ENCODE measurements around the gene PHACTR1. TPM values are rescaled to one million over a fixed set of nuclear protein-coding genes. Genes with fewer than 3 reads are reported as not detected.

Gene PHACTR1
- total RNA-seq, 2 experiments from 2014 or later, result 0.11 TPM; not detected in 1

GRCh38 chr6:13068586-13069210, 352.1 kb downstream of the PHACTR1 start:
- ChIA-PET POLR2A (no interaction called here), CTCF (interaction anchor here (1.0 to 1.1 kb wide), 2 partner anchors 11 to 431 kb away, joined by 4 read pairs; no protein-coding TSS in a partner anchor)
- Mint-ChIP-seq H3K4me3 (no peak overlapping the region), H3K27me3 (peaks cover 6% of the 10 kb centered on the region), H3K36me3 (ENCODE audit: low read depth) (no peaks in the 10 kb centered on the region), H3K4me1 (ENCODE audit: low read depth) (no peaks in the 10 kb centered on the region), H3K27ac (no peak overlapping the region), H3K9me3 (no peaks in the 10 kb centered on the region)
- TF ChIP-seq, protein P1, sequence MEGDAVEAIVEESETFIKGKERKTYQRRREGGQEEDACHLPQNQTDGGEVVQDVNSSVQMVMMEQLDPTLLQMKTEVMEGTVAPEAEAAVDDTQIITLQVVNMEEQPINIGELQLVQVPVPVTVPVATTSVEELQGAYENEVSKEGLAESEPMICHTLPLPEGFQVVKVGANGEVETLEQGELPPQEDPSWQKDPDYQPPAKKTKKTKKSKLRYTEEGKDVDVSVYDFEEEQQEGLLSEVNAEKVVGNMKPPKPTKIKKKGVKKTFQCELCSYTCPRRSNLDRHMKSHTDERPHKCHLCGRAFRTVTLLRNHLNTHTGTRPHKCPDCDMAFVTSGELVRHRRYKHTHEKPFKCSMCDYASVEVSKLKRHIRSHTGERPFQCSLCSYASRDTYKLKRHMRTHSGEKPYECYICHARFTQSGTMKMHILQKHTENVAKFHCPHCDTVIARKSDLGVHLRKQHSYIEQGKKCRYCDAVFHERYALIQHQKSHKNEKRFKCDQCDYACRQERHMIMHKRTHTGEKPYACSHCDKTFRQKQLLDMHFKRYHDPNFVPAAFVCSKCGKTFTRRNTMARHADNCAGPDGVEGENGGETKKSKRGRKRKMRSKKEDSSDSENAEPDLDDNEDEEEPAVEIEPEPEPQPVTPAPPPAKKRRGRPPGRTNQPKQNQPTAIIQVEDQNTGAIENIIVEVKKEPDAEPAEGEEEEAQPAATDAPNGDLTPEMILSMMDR (IDR thresholded peaks at IDR 0.05), result no peak
- intact Hi-C loops (cut with micrococcal nuclease), result no loop called here
- ATAC-seq (no peak), DNase-seq (no peak)

DNA sequence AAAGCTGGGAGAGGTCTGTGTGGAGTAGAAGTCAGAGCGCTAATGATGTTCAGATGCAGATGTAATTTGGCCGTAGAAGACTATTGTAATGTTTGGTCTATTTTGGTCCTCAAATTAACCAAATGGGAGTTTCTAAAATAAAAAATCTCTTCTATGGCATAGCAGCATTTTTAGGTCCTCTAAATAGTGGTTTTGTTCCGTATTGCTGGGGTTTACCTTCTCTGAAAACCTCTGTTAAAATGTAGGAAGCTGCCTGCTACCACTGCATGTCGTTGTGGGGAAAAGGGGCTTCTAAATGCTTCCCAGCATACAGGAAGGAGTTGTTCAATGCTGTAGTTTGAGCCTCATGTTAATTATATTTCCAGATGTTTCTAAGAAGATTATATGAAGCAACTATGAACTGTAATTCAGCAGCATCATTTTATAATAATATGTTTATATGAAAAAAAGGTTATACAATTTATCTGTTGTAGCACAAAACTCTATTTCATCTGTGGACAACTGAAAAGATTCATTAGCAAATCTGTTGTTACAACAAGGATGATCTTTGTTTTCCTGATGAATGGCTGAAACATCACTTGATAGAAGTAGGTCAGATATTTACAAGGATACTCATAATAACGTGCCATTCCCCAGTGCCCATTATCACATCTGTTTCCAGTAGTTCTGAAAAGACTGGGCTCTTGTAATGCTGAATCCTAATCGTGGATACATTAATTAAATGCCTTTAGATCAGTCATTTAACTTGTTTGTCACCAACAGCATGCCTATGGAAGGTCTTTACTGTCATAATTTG, 355.2 kb downstream of the PHACTR1 start:
- H3K27ac Mint-ChIP-seq, result no peak overlapping the region
- no peaks in the 10 kb centered on the region for H3K9me3 Mint-ChIP-seq
- intact Hi-C loops (cut with micrococcal nuclease), result no loop called here
- POLR2A ChIA-PET, result no interaction called here
- H3K36me3 Mint-ChIP-seq (ENCODE audit: low read depth), result no peaks in the 10 kb centered on the region
- DNase-seq (no peak), ATAC-seq (no peak)
- no peaks in the 10 kb centered on the region for H3K4me1 Mint-ChIP-seq (ENCODE audit: low read depth)
- H3K4me3 Mint-ChIP-seq, result no peak overlapping the region
- peaks cover 9% of the 10 kb centered on the region for H3K27me3 Mint-ChIP-seq
- TF ChIP-seq, protein P1 (IDR thresholded peaks at IDR 0.05), result no peak
- CTCF ChIA-PET, result no interaction called here

- Mint-ChIP-seq H3K4me3 (no peak overlapping the region), H3K36me3 (ENCODE audit: low read depth) (no peaks in the 10 kb centered on the region), H3K27me3 (peaks cover 12% of the 10 kb centered on the region), H3K27ac (no peak overlapping the region), H3K4me1 (ENCODE audit: low read depth) (no peaks in the 10 kb centered on the region), H3K9me3 (no peaks in the 10 kb centered on the region)
- DNase-seq, result no peak
- CTCF ChIA-PET, result no interaction called here
- POLR2A ChIA-PET, result no interaction called here
- no peak for ATAC-seq
- TF ChIP-seq, protein P1 (IDR thresholded peaks at IDR 0.05), result no peak
- intact Hi-C loops (cut with micrococcal nuclease), result no loop called here
These were observed 356.2 kb downstream of the PHACTR1 start for GRCh38 chr6:13072686-13073347.

DNA sequence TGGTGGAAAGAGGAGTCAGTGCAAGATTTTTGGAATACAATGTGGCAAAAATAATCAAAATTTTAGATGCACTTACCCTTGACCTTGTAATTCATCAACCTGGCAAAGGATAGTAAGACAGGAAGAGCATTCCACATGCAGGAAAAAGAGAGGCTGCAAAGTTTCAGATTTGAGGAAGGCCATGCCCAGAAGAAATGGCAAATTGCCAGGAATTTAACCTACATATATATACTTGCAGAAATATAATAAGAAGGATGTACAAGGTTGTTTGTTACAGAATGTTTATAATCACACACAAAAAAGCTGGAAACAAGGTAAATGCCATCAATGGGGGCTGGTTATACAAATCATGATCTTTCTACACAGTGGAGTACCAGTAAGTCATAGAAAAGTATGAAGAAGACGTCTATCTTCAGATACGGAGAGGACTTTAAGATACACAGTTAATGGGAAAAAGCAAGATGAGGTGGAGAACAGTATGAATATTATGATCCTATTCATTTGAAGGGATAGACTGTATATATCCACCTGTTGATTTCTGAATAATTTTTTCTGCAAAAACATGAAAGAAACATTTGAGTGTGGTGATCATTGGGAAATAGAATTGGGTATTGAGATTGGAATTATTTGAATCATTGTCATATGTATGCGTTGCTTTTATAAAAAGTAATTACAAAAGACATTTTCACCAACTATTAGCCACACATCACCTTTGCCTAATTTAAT, 358.0 kb downstream of the PHACTR1 start:
- no peaks in the 10 kb centered on the region for H3K36me3 Mint-ChIP-seq (ENCODE audit: low read depth)
- ATAC-seq (no peak), DNase-seq (no peak)
- H3K27ac Mint-ChIP-seq, result no peak overlapping the region
- H3K9me3 Mint-ChIP-seq, result no peaks in the 10 kb centered on the region
- TF ChIP-seq, protein P1 (IDR thresholded peaks at IDR 0.05), result no peak
- ChIA-PET CTCF (no interaction called here), POLR2A (no interaction called here)
- intact Hi-C loops (cut with micrococcal nuclease), result no loop called here
- H3K4me3 Mint-ChIP-seq, result no peak overlapping the region
- H3K4me1 Mint-ChIP-seq (ENCODE audit: low read depth), result no peaks in the 10 kb centered on the region
- H3K27me3 Mint-ChIP-seq, result peaks cover 13% of the 10 kb centered on the region
